Smooth muscle cell (in vitro differentiated cells): ENCODE data around the gene MRPL49. TPM values are rescaled to one million over a fixed set of nuclear protein-coding genes. Genes with fewer than 3 reads are reported as not detected.

Experiments used
- DNase-seq: peaks from one replicate; lab custom pipeline; 2025; ENCODE audit not compliant: unreplicated experiment; lab: John Stamatoyannopoulos, UW
- H2AFZ ChIP-seq: fragments of 200-600 bp; sonication (generic); 2 replicates; pipeline ENCODE4 v1.6.0; 2016; ENCODE audit warnings: antibody characterized with exemption, low read depth, mild to moderate bottlenecking
- H3F3A ChIP-seq: fragments of 200-600 bp; sonication (generic); 2 replicates; pipeline ENCODE4 v1.6.0; 2017; ENCODE audit warnings: antibody characterized with exemption, low read depth
- H3K27ac ChIP-seq: fragments of 200-600 bp; sonication (generic); 2 replicates; pipeline ENCODE4 v1.5.1; 2016; ENCODE audit warnings: low read depth, mild to moderate bottlenecking
- H3K27me3 ChIP-seq: fragments of 200-600 bp; sonication (generic); 2 replicates; pipeline ENCODE4 v1.6.1; 2016; ENCODE audit warnings: low read depth, mild to moderate bottlenecking
- H3K36me3 ChIP-seq: fragments of 200-600 bp; sonication (generic); 2 replicates; pipeline ENCODE4 v1.5.1; 2016; ENCODE audit warnings: low read depth
- H3K4me1 ChIP-seq: fragments of 200-600 bp; sonication (generic); 2 replicates; pipeline ENCODE4 v1.5.1; 2016; ENCODE audit warnings: low read depth
- H3K4me2 ChIP-seq: fragments of 200-600 bp; sonication (generic); 2 replicates; pipeline ENCODE4 v1.6.0; 2016; ENCODE audit warnings: mild to moderate bottlenecking
- H3K4me3 ChIP-seq: fragments of 200-600 bp; sonication (generic); 2 replicates; pipeline ENCODE4 v1.5.1; 2016; ENCODE audit warnings: mild to moderate bottlenecking
- H3K79me2 ChIP-seq: fragments of 200-600 bp; sonication (generic); 2 replicates; pipeline ENCODE4 v1.6.0; 2016; ENCODE audit warnings: low read depth, mild to moderate bottlenecking
- H3K9ac ChIP-seq: fragments of 200-600 bp; sonication (generic); 2 replicates; pipeline ENCODE4 v1.6.0; 2016; ENCODE audit warnings: low read depth
- H3K9me3 ChIP-seq: fragments of 200-600 bp; sonication (generic); replicated peaks from 2 replicates; pipeline ENCODE4 v1.5.1; 2016; ENCODE audit warnings: low read depth
- H4K20me1 ChIP-seq: fragments of 200-600 bp; sonication (generic); 2 replicates; pipeline ENCODE4 v1.6.0; 2016; ENCODE audit warnings: low read depth
- CTCF ChIP-seq: fragments of 200-600 bp; sonication (generic); IDR thresholded peaks from 2 replicates; pipeline ENCODE4 v1.5.1; 2017; ENCODE audit warnings: borderline replicate concordance, mild to moderate bottlenecking, antibody characterized with exemption; ENCODE audit not compliant: insufficient read depth, poor library complexity, severe bottlenecking
- WGBS: methylation state at CpG from one replicate; pipeline ENCODE4 v1.1.7; 2016; ENCODE audit warnings: low lambda C conversion rate; 5-methylcytosine and 5-hydroxymethylcytosine counted together
- polyA plus RNA-seq: library from polyadenylated mRNA; unstranded; fragments of >200 nt; fragmentation: Nextera tagmentation; extraction: Ambion mirVana; gene quantifications from 2 replicates; pipeline ENCODE4 v1.2.1, GENCODE V29; 2016
- total RNA-seq: library from RNA; depleted of rRNA; stranded (reverse); fragments of >200 nt; gene quantifications from 2 replicates; pipeline ENCODE4 v1.2.3, GENCODE V29; 2014

MRPL49 gene
- total and polyA plus RNA-seq, 2 experiments from 2014 or later, result 43.0 to 55.4 TPM

DNA sequence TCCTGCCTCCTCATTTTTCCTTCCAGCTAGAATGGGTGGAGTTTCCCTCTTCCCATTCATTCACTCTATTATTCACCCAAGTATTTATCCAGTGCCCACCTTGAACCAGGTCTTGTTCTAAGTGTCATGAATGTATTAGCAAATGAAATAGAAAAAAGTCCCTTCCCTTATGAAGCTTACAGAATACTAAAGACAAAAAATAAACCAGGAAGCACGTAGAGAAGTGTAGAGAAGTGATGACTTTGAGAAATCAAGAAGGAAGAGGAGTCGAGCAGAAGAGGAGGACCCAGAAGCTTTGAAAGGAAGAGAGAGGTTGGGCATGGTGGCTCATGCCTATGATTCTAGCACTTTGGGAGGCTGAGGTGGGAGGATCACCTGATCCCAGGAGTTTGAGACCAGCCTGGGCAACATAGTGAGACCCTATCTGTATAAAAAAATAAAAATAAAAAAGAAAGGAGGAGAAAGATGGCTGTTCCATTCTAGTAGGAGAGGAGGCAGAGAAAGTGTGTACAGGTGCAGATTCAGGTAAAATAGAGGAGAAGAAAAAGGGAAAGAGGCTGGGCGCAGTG, 29.3 kb downstream of the MRPL49 start:
- Histone ChIP-seq H3K4me3 (no peak overlapping the region), H4K20me1 (no peaks in the 10 kb centered on the region), H3K27ac (no peak overlapping the region), H3K27me3 (peaks cover 5% of the 10 kb centered on the region), H3K9ac (no peak overlapping the region), H3K4me2 (no peak overlapping the region), H3K4me1 (no peaks in the 10 kb centered on the region), H3K36me3 (no peaks in the 10 kb centered on the region), H3K9me3 (no peaks in the 10 kb centered on the region), H2AFZ (no peak overlapping the region), H3F3A (no peaks in the 10 kb centered on the region), H3K79me2 (no peaks in the 10 kb centered on the region)
- DNase-seq, result no peak
- TF ChIP-seq CTCF, result no peak
- 92% methylated on average over 3 of the region's 3 CpGs for WGBS

DNA sequence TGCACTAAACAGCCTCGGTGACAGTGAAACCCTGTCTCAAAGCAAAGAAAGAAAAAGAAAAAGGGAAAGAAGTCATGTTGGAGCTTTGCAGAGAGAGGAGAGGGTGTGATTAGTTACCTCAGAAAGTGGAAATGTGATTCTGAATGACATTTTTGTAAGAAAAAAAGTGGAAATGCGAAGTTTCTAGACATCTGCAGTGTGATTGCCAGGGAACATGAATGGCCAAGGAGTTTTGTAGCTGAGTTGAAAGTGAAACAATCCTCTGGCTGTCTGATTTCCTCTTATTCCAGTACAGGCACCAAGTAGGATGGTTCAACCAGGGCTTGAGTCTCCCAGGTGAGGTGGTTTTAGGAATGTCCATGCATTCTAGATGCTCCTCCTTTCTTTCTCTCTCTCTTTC, 30.0 kb downstream of the MRPL49 start:
- no peaks in the 10 kb centered on the region for H3F3A ChIP-seq
- no peak overlapping the region for H3K9ac ChIP-seq
- no peak overlapping the region for H3K4me3 ChIP-seq
- H3K79me2 ChIP-seq, result no peaks in the 10 kb centered on the region
- 86% methylated on average over 2 of the region's 2 CpGs for WGBS
- no peaks in the 10 kb centered on the region for H3K36me3 ChIP-seq
- no peaks in the 10 kb centered on the region for H3K4me1 ChIP-seq
- H3K27ac ChIP-seq, result no peak overlapping the region
- H2AFZ ChIP-seq, result no peak overlapping the region
- H3K9me3 ChIP-seq, result no peaks in the 10 kb centered on the region
- DNase-seq, result no peak
- no peaks in the 10 kb centered on the region for H4K20me1 ChIP-seq
- no peak for TF ChIP-seq CTCF
- peaks cover 5% of the 10 kb centered on the region for H3K27me3 ChIP-seq
- no peak overlapping the region for H3K4me2 ChIP-seq

DNA sequence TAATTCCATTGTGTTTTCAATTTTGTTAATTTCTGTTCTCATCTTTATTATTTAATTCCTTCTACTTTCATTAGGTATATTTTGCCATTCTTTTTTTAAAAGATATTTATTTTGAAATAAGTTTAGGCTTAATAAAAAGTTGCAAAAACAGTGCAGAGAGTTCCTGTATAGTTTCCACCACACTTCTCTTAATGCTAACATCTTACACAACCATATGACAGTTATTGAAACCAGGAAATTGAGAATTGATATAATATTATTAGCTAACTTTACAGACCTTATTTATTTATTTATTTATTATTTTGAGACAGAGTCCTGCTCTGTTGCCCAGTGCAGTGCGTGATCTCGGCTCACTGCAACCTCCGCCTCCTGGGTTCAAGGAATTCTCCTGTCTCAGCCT, 34.1 kb downstream of the MRPL49 start:
- Histone ChIP-seq H3K9ac (no peak overlapping the region), H3K4me1 (no peaks in the 10 kb centered on the region), H3K4me3 (no peak overlapping the region), H3K27me3 (peaks cover 5% of the 10 kb centered on the region), H3K27ac (no peak overlapping the region), H3K9me3 (no peaks in the 10 kb centered on the region), H2AFZ (no peak overlapping the region), H3F3A (no peaks in the 10 kb centered on the region), H3K4me2 (no peak overlapping the region), H4K20me1 (no peaks in the 10 kb centered on the region), H3K36me3 (no peaks in the 10 kb centered on the region), H3K79me2 (no peaks in the 10 kb centered on the region)
- 98% methylated on average over 3 of the region's 3 CpGs for WGBS
- no peak for TF ChIP-seq CTCF
- DNase-seq, result no peak

GRCh38 chr11:65156926-65157325, 34.8 kb downstream of the MRPL49 start:
- Histone ChIP-seq H3K79me2 (no peaks in the 10 kb centered on the region), H3K9ac (no peak overlapping the region), H3K4me3 (no peak overlapping the region), H3K27ac (no peak overlapping the region), H4K20me1 (no peaks in the 10 kb centered on the region), H2AFZ (no peak overlapping the region), H3F3A (no peaks in the 10 kb centered on the region), H3K36me3 (no peaks in the 10 kb centered on the region), H3K27me3 (peaks cover 5% of the 10 kb centered on the region), H3K4me2 (no peak overlapping the region), H3K4me1 (no peaks in the 10 kb centered on the region), H3K9me3 (no peaks in the 10 kb centered on the region)
- 96% methylated on average over 3 of the region's 3 CpGs for WGBS
- TF ChIP-seq CTCF, result no peak
- no peak for DNase-seq
